SU-DHL-6 (cell line): Measurements from ENCODE around the gene USP21.

Experiments
- EZH2phosphoT487 ChIP-seq: fragments of 200-600 bp; sonication (generic), shearing (Covaris generic); conservative IDR thresholded peaks from 2 replicates; pipeline ENCODE4 v1.6.1; 2018; ENCODE audit warnings: mild to moderate bottlenecking, antibody characterized with exemption, low read length, moderate library complexity, mixed read lengths
- TF ChIP-seq, protein P1 (sequence below): fragments of 200-600 bp; sonication (generic); IDR thresholded peaks from one replicate; pipeline ENCODE4 v1.5.1; 2017; ENCODE audit warnings: antibody characterized with exemption, mild to moderate bottlenecking, low read length, moderate library complexity; ENCODE audit not compliant: insufficient read depth, poor library complexity, severe bottlenecking

DNA sequence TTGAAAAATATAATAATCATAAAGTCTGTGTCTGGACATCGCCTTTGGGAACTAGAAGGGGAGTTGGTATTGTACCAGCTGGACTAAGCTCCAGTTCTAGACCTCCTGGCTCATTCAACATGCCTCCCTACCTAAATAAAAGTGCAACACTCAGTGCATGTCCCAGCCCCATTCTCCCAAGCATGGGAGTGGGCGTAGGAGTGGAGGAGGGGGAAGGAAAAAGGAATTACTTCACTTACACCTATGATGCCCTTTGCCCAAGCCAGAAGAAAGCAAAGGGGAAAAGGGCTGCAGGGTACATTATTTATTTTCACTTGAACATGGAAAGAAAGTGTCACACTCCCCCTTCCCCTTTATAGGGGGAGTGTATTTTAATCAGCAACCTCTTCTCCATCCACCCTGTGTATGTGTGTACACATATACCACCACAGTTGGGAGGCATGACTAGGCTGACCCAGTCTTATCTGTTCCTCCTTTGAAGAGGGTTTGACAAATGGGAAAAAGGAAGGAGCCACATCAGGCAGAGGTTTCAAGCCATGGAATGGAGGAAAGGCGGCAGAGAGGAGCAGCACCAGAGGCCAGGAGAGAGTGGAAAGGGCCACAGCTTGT lies 38.2 kb upstream of the USP21 start:
- TF ChIP-seq, protein P1, sequence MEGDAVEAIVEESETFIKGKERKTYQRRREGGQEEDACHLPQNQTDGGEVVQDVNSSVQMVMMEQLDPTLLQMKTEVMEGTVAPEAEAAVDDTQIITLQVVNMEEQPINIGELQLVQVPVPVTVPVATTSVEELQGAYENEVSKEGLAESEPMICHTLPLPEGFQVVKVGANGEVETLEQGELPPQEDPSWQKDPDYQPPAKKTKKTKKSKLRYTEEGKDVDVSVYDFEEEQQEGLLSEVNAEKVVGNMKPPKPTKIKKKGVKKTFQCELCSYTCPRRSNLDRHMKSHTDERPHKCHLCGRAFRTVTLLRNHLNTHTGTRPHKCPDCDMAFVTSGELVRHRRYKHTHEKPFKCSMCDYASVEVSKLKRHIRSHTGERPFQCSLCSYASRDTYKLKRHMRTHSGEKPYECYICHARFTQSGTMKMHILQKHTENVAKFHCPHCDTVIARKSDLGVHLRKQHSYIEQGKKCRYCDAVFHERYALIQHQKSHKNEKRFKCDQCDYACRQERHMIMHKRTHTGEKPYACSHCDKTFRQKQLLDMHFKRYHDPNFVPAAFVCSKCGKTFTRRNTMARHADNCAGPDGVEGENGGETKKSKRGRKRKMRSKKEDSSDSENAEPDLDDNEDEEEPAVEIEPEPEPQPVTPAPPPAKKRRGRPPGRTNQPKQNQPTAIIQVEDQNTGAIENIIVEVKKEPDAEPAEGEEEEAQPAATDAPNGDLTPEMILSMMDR = no peak
- TF ChIP-seq EZH2phosphoT487 = no peak
